Measurements from ENCODE around the gene LRP2BP.
"Not testable (repeated sequence)": the region's sequence is repeated elsewhere in the genome, so short reads cannot be mapped to it uniquely, and the experiment has no call there.

Gene LRP2BP

GRCh38 chr4:185369731-185370130 lies 26.0 kb downstream of the LRP2BP start:
- no peak overlapping the region for H3K4me3 ChIP-seq (ENCODE audit: low read depth, low read length)
- no peak for DNase-seq (ENCODE audit: low read depth)

DNA sequence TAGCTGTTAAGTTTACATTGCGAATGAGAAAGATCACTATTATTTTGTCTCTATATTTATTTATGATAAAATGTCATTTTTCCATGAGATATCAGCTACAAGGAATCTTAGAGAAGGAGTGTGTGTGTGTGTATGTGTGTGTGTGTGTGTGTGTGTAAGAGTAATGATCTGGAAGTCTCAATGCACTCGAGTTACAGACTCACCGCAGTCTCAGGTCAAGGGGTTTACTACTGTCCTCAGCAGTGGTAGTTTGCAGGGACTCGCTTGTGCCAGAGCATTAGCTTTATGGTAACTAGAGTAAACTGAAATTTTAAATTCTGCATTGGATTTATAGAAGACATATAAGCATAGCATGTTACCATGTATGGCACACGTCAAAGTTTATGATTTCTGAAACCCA lies 30.8 kb downstream of the LRP2BP start:
- H3K4me3 ChIP-seq (ENCODE audit: low read depth, low read length) = no peak overlapping the region
- no peak for DNase-seq (ENCODE audit: low read depth)

- DNase-seq (ENCODE audit: low read depth) = no peak
- H3K4me3 ChIP-seq (ENCODE audit: low read depth, low read length) = no peak overlapping the region
Observed at GRCh38 chr4:185363251-185363650, 32.5 kb downstream of the LRP2BP start.

GRCh38 chr4:185362570-185362969 lies 33.2 kb downstream of the LRP2BP start:
- not testable (repeated sequence) for H3K4me3 ChIP-seq (ENCODE audit: low read depth, low read length); DNase-seq (ENCODE audit: low read depth)

DNA sequence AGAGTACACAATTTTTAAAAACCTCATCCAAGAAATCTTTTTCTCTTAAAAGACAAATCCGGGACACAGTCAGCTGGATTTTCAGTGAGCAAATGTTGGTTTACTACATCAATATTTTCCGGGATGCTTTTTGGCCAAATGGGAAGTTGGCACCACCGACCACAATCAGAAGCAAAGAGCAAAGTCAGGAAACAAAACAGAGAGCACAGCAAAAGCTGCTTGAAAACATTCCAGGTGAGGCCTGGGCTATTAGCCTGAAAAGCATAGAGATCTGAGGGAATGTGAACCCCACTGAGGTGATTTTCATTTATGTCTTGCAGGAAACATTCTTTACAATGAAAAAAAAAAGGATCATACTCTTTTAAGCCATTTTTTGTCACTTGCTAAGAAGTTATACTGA lies 33.9 kb downstream of the LRP2BP start:
- H3K4me3 ChIP-seq (ENCODE audit: low read depth, low read length) = no peak overlapping the region
- DNase-seq (ENCODE audit: low read depth) = no peak

- peak; percentile 57 for DNase-seq (ENCODE audit: low read depth)
- no peak overlapping the region for H3K4me3 ChIP-seq (ENCODE audit: low read depth, low read length)
Observed at GRCh38 chr4:185359767-185360446, 35.8 kb downstream of the LRP2BP start.

- no peak for DNase-seq (ENCODE audit: low read depth)
- H3K4me3 ChIP-seq (ENCODE audit: low read depth, low read length) = no peak overlapping the region
Observed at GRCh38 chr4:185358959-185359358, 36.8 kb downstream of the LRP2BP start.

DNA sequence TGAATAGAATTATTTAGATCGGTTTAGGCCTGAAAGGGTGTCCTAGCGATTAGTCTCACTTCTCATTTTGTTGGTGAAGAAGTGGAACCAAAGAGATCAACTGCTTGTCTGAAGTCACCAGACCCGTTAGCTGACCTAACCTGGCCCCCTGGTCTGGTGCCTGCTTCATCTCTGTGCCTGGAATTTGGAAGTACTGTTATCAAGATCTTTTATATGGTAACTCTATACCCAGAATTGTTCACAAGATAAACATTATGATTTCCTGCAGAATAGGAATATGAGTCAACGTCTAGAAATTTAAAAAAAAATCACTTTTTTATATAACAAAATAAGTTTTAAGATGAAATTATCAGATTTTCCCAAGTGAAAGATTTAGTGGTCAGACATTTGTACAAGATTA lies 37.2 kb downstream of the LRP2BP start:
- no peak overlapping the region for H3K4me3 ChIP-seq (ENCODE audit: low read depth, low read length)
- no peak for DNase-seq (ENCODE audit: low read depth)

- H3K4me3 ChIP-seq (ENCODE audit: low read depth, low read length) = no peak overlapping the region
- no peak for DNase-seq (ENCODE audit: low read depth)
Observed at GRCh38 chr4:185357733-185358440, 37.8 kb downstream of the LRP2BP start.

GRCh38 chr4:185357211-185357610 lies 38.5 kb downstream of the LRP2BP start:
- H3K4me3 ChIP-seq (ENCODE audit: low read depth, low read length) = no peak overlapping the region
- no peak for DNase-seq (ENCODE audit: low read depth)

DNA sequence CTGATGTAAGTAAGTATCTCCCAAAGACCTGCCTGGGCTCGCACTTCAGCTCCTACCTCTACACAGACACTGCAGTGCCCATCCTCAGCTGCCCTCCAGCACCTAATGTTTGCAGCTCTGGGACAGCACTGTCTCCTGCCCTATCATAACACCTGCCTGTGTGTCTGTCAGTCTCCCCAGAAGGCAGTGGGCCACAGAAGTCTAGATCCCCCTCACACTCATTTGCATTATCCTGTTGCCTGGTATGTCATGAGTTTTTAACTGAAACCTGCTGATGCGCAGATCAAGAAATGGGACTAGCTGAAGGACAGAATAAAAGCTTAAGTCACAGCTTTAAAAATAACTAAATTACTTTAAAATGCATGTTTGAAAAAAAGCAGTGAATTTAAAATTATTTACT lies 43.0 kb downstream of the LRP2BP start:
- DNase-seq (ENCODE audit: low read depth) = no peak
- no peak overlapping the region for H3K4me3 ChIP-seq (ENCODE audit: low read depth, low read length)

DNA sequence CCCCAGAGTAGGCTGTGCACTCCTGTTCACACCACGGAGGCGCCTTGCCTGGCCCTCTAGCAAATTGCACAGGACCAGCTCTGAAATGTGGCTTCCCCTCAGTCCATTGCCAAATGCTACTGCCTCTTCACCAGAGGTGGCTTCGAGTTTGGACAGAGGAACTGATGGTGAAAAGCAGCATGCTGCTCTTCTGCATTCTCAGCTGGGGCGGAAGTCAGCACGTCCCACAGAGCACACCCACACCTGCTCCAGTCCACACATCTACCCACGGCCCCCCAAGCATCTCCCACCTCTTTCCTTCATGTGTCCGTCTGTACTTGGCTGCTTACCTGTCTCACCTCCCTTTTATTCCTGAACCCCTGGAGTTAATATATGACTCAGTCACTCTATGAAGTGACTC lies 43.5 kb downstream of the LRP2BP start:
- DNase-seq (ENCODE audit: low read depth) = no peak
- no peak overlapping the region for H3K4me3 ChIP-seq (ENCODE audit: low read depth, low read length)

- H3K4me3 ChIP-seq (ENCODE audit: low read depth, low read length) = no peak overlapping the region
- no peak for DNase-seq (ENCODE audit: low read depth)
Observed at GRCh38 chr4:185351691-185352090, 44.0 kb downstream of the LRP2BP start.

DNA sequence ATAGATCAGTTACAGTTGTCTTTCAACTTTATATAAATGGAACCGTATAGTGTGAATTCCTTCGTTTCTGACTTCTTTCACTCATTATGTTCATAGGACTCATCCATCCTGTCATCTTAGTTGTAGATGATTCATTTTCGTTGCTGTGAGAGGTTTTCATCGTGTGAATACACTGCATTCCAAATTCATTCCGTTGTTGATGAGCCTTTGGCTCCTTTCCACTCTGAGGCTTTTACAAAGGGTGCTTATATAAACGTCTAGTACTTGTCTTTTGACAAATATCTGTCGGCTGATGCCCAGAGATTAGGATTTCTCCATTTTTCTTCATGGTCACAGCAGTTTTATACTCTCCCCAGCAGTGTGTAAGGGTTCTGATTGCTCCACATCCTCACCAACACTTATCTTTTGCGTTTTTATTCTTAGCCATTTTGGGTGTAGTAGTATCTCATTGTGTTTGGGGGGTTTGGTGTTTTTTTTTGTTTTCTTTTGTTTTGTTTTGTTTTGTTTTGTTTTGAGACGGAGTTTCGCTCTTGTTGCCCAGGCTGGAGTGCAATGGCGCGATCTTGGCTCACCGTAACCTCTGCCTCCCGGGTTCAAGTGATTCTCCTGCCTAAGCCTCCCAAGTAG lies 48.6 kb downstream of the LRP2BP start:
- no peak for DNase-seq (ENCODE audit: low read depth)
- no peak overlapping the region for H3K4me3 ChIP-seq (ENCODE audit: low read depth, low read length)

DNA sequence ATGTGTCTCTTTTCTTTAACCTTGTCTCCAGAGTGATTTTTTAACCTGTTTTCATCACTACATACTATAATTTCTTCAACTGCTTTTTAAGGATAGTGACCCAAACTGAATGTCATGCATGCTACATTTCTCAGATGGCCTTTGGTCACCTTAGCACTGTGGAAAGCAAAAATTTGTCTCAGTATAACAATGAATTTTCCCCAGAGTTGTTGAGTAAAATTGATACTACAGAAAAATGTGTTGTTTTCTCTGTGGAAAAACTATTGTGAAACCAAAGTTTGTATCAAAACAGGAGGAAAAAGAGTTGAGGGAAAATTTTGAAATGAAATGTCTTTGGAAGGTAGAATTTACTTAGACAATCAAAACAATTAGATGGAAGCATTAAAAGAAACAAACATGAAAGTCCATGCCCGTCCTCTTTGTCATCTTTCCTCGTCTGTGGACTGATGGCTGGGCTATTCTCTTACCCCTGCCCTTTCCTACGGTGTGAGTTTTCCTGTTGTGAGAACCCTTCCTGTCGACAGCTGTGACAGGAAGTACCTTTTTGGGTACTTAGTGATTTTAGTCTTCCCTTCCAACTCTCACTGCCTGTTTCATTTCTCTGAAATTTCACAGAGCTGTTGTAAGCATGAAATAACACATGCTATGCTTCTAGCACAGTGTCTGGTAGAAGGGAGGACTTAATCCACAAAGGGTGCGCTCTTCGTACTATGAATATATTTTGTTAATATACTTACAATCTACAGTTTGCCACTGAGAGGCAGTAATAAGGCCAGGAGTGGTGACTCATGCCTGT lies 50.8 kb downstream of the LRP2BP start:
- no peak overlapping the region for H3K4me3 ChIP-seq (ENCODE audit: low read depth, low read length)
- DNase-seq (ENCODE audit: low read depth) = no peak

- no peak for DNase-seq (ENCODE audit: low read depth)
- H3K4me3 ChIP-seq (ENCODE audit: low read depth, low read length) = no peak overlapping the region
Observed at GRCh38 chr4:185343726-185344581, 51.8 kb downstream of the LRP2BP start.

- no peak for DNase-seq (ENCODE audit: low read depth)
Observed at GRCh38 chr4:185341841-185342240, 53.9 kb downstream of the LRP2BP start.

GRCh38 chr4:185341377-185341776 lies 54.3 kb downstream of the LRP2BP start:
- H3K4me3 ChIP-seq (ENCODE audit: low read depth, low read length) = no peak overlapping the region
- no peak for DNase-seq (ENCODE audit: low read depth)

More at GRCh38 chr4:185341841-185342240, 53.9 kb downstream of the LRP2BP start:
- no peak overlapping the region for H3K4me3 ChIP-seq (ENCODE audit: low read depth, low read length)

- DNase-seq (ENCODE audit: low read depth) = no peak
- no peak overlapping the region for H3K4me3 ChIP-seq (ENCODE audit: low read depth, low read length)
Observed at GRCh38 chr4:185339941-185340340, 55.8 kb downstream of the LRP2BP start.

Measured in skeletal muscle cell (primary cell).